Ammon's horn (tissue), 1 donor: Measurements from ENCODE around the gene MS4A4A.

Experiments
- DNase-seq: peaks from one replicate; pipeline ENCODE4 v3.0.0-alpha.2; 2016; ENCODE audit warnings: low spot score

Gene MS4A4A

DNA sequence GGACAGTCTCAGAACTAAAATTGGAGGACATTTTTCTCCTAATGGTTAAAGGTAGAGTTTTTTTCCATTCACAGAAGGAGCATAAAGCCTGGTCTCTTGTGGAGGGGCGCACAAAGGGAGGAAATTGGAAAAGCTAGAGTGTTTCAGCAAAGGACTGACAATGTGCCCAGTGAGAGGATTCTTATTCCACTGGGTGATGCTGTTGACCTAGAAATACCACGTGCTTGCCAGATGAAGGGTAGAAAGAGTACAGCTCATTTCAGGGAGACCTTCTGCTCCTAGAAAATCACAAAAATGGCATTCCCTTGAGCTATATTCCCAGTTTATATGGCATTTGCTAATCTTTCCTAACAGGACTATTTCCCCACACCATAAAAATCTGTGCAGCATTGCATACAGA, 67.7 kb downstream of the MS4A4A start:
- peak; percentile 27 for DNase-seq

DNA sequence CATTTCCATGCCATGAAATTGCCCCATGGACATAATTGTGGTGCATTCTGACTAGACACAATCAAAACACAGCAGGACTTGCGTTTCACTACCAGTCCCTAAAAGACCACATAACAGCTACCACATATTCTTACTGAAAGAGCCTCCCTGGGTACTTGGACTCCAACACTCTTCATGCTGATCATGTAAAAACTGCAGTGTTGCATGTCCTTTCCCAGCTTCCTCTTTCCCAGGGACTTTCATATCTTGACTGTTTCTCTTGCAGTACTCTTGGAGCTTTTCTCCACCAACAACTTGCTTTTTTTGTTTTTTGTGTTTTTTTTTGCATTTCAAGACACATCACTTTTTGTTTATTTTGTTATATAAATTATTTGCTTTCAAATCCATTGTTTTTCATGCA, 69.5 kb downstream of the MS4A4A start:
- DNase-seq, result peak; percentile 45

DNA sequence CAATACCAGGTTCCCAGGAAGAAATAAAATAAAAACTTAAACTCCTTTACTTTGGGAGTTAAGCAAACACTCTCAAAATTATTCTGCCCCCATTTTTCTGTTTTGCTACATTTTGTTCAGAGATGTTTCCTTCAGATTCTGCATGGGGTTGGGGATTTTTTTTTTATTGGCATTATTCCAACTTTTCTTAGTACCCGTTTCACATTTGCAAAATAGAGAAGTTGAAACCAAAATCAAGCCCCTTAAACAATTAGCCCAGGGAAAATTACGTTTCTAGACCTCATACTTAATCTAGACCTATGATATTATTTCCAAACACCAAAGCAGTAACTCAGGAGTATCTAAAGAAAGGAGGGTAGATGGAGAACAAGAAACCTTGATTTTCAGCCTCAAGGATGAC, 77.3 kb downstream of the MS4A4A start:
- no peak for DNase-seq
